NCI-H2107 treated with DMSO at 0.1 percent for 48 hours (cell line): Measurements from ENCODE around the gene SLAMF7.

Experiments used
- DNase-seq: peaks from one replicate; lab custom pipeline; 2025; ENCODE audit not compliant: unreplicated experiment; lab: John Stamatoyannopoulos, UW

The SLAMF7 gene

GRCh38 chr1:160744852-160745520, 5.9 kb downstream of the SLAMF7 start:
- no peak for DNase-seq

DNA sequence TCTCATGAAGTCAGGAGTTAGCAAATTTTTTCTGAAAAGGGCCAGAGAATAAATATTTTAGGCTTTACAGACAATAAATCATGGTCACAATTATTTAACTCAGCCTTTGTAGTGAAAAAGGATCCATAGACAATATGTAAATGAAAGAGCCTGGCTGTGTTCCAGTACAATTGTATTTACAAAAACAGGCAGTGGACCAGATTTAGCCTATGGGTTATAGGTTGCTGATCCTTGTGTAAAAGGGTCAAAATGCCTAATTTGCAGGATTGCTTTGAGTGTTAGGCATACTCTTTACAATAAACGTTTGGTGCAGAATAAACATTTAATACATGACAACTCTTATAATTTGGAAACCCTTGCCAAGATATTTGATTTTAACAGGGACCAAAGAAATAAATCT, 6.5 kb downstream of the SLAMF7 start:
- no peak for DNase-seq

- DNase-seq: no peak
These were observed 7.9 kb downstream of the SLAMF7 start for GRCh38 chr1:160746836-160747500.

DNA sequence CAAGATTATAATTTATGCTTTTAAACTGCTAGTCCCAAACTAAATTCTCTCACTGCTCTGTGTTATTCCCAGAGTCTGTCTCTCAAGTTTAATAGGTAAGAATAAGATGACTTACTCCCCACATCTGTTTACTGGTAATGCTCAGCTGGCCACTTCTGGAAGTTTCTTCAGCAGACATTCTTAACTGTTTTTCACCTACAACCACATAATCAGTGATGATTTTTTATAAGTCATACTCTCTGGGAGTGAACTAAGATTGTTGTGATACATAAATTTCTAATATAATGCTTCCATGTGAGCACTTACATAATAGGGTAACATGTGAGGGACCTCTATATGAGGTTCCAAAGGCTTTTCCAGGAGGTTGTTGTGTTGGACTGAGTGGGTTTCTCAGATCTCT, 8.7 kb downstream of the SLAMF7 start:
- no peak for DNase-seq

DNA sequence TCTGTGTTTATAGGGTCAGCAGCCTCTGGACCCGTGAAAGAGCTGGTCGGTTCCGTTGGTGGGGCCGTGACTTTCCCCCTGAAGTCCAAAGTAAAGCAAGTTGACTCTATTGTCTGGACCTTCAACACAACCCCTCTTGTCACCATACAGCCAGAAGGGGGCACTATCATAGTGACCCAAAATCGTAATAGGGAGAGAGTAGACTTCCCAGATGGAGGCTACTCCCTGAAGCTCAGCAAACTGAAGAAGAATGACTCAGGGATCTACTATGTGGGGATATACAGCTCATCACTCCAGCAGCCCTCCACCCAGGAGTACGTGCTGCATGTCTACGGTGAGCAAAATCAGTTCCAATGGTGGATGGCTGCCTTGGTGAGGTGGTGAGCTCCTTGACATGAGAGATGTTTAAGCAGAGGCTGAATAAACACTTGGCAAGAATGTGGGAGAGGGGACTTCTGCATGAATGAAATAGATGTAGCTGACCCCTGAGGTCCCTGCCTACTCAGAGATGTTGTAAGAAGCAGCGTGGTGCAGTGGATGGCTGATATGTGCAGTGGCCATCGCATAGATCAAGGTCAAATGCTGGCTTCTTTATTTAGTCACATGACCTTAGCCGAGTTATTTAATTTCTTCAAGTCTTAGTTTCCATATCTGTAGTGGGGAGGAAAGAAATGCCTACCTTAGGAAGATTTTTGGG, 9.3 kb downstream of the SLAMF7 start:
- no peak for DNase-seq

GRCh38 chr1:160748878-160749269, 9.8 kb downstream of the SLAMF7 start:
- no peak for DNase-seq

- no peak for DNase-seq
These were observed 11.6 kb downstream of the SLAMF7 start for GRCh38 chr1:160750608-160751007.

DNA sequence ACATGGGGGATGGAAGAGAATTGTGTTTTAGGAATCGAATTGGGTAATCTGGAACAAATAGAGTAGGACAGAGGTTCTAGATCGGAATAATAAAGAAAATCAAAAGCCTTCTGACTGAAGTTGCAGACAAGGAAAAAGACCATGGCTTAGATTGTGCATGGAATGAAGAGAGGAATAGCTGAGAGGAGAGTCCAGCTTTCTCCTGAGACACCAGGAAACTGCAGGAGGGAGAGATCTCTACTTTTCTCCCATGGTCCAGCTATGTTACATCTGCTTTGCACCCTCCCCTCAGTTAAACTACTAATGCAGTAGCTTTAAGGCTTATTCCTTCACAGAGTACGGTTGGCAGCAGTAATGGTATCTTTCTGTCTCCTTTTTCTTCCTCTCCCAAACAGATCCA, 13.4 kb downstream of the SLAMF7 start:
- no peak for DNase-seq

DNA sequence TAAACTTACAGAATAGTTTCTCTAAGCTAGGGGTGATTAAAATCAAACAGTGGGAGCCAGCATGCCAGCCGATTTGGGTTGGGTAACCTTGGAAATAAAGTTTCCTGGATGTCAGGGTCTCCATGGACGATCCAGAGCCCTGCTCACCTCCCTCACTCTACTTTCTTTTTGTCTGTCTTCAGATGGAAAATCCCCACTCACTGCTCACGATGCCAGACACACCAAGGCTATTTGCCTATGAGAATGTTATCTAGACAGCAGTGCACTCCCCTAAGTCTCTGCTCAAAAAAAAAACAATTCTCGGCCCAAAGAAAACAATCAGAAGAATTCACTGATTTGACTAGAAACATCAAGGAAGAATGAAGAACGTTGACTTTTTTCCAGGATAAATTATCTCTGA, 13.9 kb downstream of the SLAMF7 start:
- no peak for DNase-seq

GRCh38 chr1:160753594-160753993, 14.5 kb downstream of the SLAMF7 start:
- DNase-seq: no peak

DNA sequence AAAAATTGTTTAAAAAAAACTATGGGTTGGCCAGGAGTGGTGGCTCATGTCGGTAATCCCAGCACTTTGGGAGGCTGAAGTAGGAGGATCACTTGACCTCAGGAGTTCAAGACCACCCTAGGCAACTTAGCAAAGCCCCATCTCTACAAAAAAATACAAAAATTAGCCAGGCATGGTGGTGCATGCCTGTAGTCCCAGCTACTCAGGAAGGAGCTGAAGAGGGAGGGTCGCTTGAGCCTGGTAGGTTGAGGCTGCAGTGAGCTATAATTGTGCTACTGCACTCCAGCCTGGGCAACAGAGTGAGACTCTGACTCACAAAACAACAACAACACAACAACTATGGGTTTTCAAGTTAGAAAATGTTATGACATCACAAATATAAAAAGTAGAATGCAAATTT, 16.4 kb downstream of the SLAMF7 start:
- DNase-seq: no peak

DNA sequence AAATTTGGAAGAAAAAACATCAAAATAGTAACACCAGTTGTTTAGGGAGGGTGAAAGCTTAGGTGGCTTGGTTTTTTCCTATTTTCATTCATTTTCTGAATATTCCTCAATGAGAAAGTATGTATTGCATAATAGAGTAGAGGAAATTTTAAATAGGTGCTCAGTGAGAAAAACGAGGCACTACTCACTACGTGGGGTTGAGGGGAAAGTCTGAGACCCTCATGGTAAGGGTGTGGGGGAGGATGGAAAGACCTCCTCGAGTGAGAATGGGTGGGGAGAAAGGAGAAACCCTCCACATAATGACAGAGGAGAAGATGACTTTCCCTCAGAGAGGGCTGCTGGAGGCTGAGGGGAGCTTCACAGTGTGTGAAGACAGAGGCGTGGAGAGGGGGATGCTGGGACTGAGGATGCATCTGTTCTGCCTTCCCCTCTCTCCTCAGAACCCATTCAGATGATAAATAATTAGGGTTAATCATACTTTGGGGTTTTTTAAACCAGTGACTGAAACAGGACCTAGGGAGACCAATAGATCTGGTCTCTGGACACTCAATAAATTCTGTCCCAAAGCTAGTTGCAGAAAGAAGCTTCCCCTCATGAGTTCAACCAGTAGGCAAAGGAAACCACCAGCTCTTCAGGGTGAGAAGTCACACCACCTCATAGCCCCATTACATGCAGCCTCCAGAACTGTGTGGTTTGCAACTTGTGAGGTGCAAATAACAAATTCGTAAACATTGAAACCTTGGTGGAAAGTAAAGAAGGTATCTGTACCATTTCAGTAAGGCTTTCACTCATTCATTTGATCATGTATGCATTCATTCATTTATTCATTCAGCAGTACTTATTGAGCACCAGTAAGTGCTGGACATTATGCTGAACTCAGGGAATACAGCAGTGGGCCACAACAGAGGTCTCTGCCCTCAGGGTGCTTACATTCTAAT, 17.1 kb downstream of the SLAMF7 start:
- DNase-seq: no peak

- no peak for DNase-seq
These were observed 17.8 kb downstream of the SLAMF7 start for GRCh38 chr1:160756849-160757201.

GRCh38 chr1:160758521-160758920, 19.5 kb downstream of the SLAMF7 start:
- DNase-seq: no peak

- no peak for DNase-seq
These were observed 20.7 kb downstream of the SLAMF7 start for GRCh38 chr1:160759740-160760139.

GRCh38 chr1:160761046-160761445, 22.0 kb downstream of the SLAMF7 start:
- DNase-seq: no peak

- DNase-seq: no peak
These were observed 22.8 kb downstream of the SLAMF7 start for GRCh38 chr1:160761886-160762285.

- no peak for DNase-seq
These were observed 24.9 kb downstream of the SLAMF7 start for GRCh38 chr1:160763993-160764392.

DNA sequence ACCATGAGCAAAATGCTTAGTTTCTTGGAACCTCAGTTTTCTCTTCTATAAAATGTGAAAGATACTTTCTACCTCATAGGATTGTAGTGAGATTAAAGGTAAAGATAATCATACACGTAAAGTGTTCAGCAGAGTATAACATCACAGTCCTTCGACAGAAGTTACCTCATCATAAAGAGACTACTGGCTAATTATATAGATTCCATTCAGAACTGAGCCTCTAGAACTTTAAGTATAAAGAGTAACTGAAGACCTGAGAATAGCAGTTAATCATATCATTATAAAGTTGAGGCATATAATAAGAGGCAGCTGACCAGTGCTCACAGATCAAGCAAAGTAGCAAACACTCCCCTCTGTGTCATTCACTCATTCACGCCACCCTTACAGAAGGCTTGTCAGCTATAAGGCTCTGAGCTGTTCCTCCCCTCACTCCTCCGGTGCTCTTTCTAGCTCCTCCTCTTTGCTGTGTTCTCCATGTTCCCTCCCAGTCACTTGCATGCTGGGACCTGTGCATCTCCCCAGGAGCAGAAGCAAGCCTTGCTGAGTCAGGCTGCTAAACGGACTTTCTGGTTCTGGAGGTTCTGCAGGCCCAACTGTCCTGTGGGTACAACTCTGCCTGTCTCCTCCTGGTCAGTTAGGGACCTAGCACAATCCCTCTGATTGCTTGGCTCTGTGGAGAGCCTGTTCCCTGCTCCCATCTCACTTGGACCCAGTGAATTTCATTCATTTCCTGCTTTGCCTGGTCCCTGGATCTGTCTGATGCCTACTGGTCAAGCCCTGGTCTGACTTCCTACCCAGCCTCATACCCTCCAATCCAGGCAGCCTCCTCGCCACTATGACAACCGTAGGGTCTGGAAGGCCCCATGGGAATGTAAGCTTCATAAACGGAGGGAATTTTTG, 28.6 kb downstream of the SLAMF7 start:
- DNase-seq: no peak

DNA sequence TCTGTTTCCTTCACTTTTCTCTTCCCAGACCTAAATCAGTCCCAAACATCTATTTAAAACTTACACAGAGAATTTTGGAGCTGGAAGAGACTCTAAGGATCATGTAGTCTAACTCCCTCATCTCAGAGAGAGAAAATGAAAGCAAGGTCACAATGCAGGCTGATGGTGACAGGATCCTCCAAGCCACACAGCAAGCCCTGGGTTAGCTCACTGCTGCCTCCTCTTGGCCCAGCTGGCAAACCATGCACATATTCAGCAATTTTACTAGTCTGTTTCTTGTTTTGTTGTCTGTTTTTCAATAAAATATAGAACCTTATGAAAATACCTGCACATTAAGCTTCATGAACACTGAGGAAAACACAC, 29.2 kb downstream of the SLAMF7 start:
- DNase-seq: no peak
